Motor neuron (in vitro differentiated cells): ENCODE data around the gene HSF5. TPM values are rescaled to one million over a fixed set of nuclear protein-coding genes. Genes with fewer than 3 reads are reported as not detected.
A peak's percentile ranks its signal among the peaks of the same experiment; 100 is the strongest.

Experiments used
- ATAC-seq, 8 experiments: fragments of 200-7000 bp; cut with Tn5 transposase; replicated peaks in 6 of 8; 2 replicates each; pipeline ENCODE4 v1.8.0; 2021; ENCODE audit warnings: mild to moderate bottlenecking in 8 of 8, moderate library complexity in 8 of 8
- H3K27ac ChIP-seq, 2 donors: fragments of 250-450 bp; sonication (Bioruptor Pico); 2 replicates each; pipeline ENCODE4 v1.9.0; 2021; ENCODE audit warnings: antibody characterized with exemption in 2 of 2, mild to moderate bottlenecking in 2 of 2, moderate library complexity in 1 of 2
- H3K4me1 ChIP-seq, 2 donors: fragments of 250-450 bp; sonication (Bioruptor Pico); replicated peaks in 1 of 2; 2 replicates each; pipeline ENCODE4 v1.6.1; 2021; ENCODE audit warnings: antibody characterized with exemption in 2 of 2, mild to moderate bottlenecking in 2 of 2, moderate library complexity in 1 of 2
- H3K4me3 ChIP-seq, 5 donors: fragments of 250-450 bp; sonication (Bioruptor Pico); 2 replicates each; pipeline ENCODE4 v1.9.0; 2021; ENCODE audit warnings: antibody characterized with exemption in 5 of 5, mild to moderate bottlenecking in 5 of 5, moderate library complexity in 4 of 5
- WGBS, 10 experiments: fragments of 450-650 bp; shearing (Covaris generic); methylation state at CpG; one replicate each; pipeline ENCODE4 v1.0.0; 2022; 5-methylcytosine and 5-hydroxymethylcytosine counted together
- in situ Hi-C, 9 experiments: fragments of 400-800 bp; cut with MboI; loops; one replicate each; pipeline ENCODE4 v1.15.0; 2021; ENCODE audit warnings: low sequenced_read_pairs in 9 of 9, low pct_unique_long_range_greater_than_20kb in 2 of 9; ENCODE audit not compliant: unreplicated experiment in 9 of 9
- total RNA-seq, 8 experiments: library from RNA; unstranded; fragments of 300-600 nt; gene quantifications; 2 replicates each; pipeline versions ENCODE4 v1.2.3 to v1.2.4, GENCODE V29; 2022

HSF5 gene
- total RNA-seq, 8 experiments from 2014 or later = 0.04 to 0.14 (median 0.05) TPM; not detected in 3

DNA sequence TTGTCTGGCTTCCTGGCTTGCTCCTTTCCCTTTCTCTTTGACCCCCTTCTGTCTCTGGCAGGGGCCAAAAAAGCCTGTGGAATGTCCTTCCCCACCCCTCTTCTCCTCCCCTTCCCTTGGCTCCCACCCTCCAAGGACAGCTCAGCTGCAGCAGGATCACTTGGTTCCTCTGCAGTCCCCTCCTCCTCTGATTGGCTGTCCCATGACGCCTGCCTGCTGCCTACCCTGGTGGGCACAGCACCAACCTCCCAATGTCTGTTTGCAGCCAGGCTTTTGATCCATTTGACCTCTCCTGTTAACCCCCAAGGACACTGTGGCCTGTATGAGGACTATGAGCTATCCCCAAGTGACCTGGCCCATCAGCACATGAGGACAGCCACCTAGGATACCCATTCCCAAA is 41.1 kb upstream of the HSF5 start:
- Histone ChIP-seq H3K4me3 (no peak overlapping the region), H3K4me1 (peaks cover 0 to 22% of the 10 kb centered on the region in 2 donors), H3K27ac (no peak overlapping the region)
- ATAC-seq = no peak
- 0 to 60% (median 42%) methylated on average over 1 of the region's 1 CpG; no CpG with 5 or more reads in 6 of the 10 experiments for WGBS, 10 experiments
- in situ Hi-C loops = loop anchor here in 1 of 9 experiments (25.0 kb wide), 1 partner anchor 483 kb away; no protein-coding TSS in a partner anchor

GRCh38 chr17:58528443-58528842 is 40.2 kb upstream of the HSF5 start:
- Histone ChIP-seq H3K4me3 (no peak overlapping the region), H3K27ac (no peak overlapping the region), H3K4me1 (peaks cover 0 to 22% of the 10 kb centered on the region in 2 donors)
- WGBS, 10 experiments = 0 to 10% (median 6%) methylated on average over 1 to 3 of the region's 3 CpGs; no CpG with 5 or more reads in 5 of the 10 experiments
- in situ Hi-C loops = loop anchor here in 1 of 9 experiments (25.0 kb wide), 1 partner anchor 484 kb away; no protein-coding TSS in a partner anchor
- no peak for ATAC-seq

- WGBS, 10 experiments = 10 to 90% (median 70%) methylated on average over 1 to 2 of the region's 3 CpGs; no CpG with 5 or more reads in 4 of the 10 experiments
- H3K27ac ChIP-seq = no peak overlapping the region
- peaks cover 0 to 21% of the 10 kb centered on the region in 2 donors for H3K4me1 ChIP-seq
- ATAC-seq = no peak
- in situ Hi-C loops = loop anchor here in 1 of 9 experiments (25.0 kb wide), 1 partner anchor 484 kb away; no protein-coding TSS in a partner anchor
- H3K4me3 ChIP-seq = no peak overlapping the region
These were observed 39.7 kb upstream of the HSF5 start for GRCh38 chr17:58527949-58528348.

- Histone ChIP-seq H3K4me1 (peaks cover 0 to 14% of the 10 kb centered on the region in 2 donors), H3K4me3 (no peak overlapping the region), H3K27ac (no peak overlapping the region)
- in situ Hi-C loops = loop anchor here in 1 of 9 experiments (25.0 kb wide), 1 partner anchor 485 kb away; no protein-coding TSS in a partner anchor
- no peak for ATAC-seq
- 60 to 100% (median 83%) methylated on average over 1 of the region's 2 CpGs; no CpG with 5 or more reads in 6 of the 10 experiments for WGBS, 10 experiments
These were observed 39.1 kb upstream of the HSF5 start for GRCh38 chr17:58527306-58527705.

DNA sequence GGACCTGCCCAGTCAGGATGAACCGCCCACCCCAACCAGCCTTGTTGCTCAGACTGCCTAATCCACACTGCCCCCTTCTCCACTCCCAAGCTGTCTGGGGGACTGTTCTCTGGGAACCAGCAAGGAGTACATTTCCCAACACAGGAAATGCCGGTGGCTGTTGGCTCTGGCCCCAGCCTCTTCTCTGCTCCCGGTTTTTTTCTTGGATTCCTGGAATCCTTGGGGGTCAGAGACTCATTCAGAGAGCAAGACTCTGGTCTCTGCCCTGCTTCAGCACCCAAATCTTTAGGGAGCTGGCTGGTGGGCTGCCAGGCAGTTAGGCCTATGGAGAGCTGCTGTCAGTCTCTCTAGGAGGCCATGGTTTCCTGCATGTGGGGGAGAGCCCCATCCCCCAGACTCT is 37.0 kb upstream of the HSF5 start:
- in situ Hi-C loops = loop anchor here in 1 of 9 experiments (25.0 kb wide), 1 partner anchor 487 kb away; no protein-coding TSS in a partner anchor
- H3K4me1 ChIP-seq = peaks cover 0 to 6% of the 10 kb centered on the region in 2 donors
- 0 to 83% (median 52%) methylated on average over 1 to 3 of the region's 3 CpGs; no CpG with 5 or more reads in 6 of the 10 experiments for WGBS, 10 experiments
- H3K27ac ChIP-seq = no peak overlapping the region
- H3K4me3 ChIP-seq = no peak overlapping the region
- ATAC-seq = peak in 2 of 8 experiments; percentile 42 to 47

- ATAC-seq = no peak
- 76 to 95% (median 85%) methylated on average over 2 to 8 of the region's 10 CpGs; no CpG with 5 or more reads in 5 of the 10 experiments for WGBS, 10 experiments
- in situ Hi-C loops = loop anchor here in 2 of 9 experiments (25.0 kb wide), 1 partner anchor 491 kb away; no protein-coding TSS in a partner anchor
- Histone ChIP-seq H3K27ac (no peak overlapping the region), H3K4me3 (no peak overlapping the region), H3K4me1 (peaks cover 5 to 9% of the 10 kb centered on the region in 2 donors)
These were observed 33.5 kb upstream of the HSF5 start for GRCh38 chr17:58521680-58522079.

GRCh38 chr17:58520843-58521430 is 32.7 kb upstream of the HSF5 start:
- H3K27ac ChIP-seq = no peak overlapping the region
- 33 to 90% (median 72%) methylated on average over 2 to 4 of the region's 15 CpGs; no CpG with 5 or more reads in 3 of the 10 experiments for WGBS, 10 experiments
- H3K4me1 ChIP-seq = peaks cover 5 to 9% of the 10 kb centered on the region in 2 donors
- no peak overlapping the region for H3K4me3 ChIP-seq
- no peak for ATAC-seq
- in situ Hi-C loops = loop anchor here in 2 of 9 experiments (25.0 kb wide), 1 partner anchor 491 kb away; no protein-coding TSS in a partner anchor

DNA sequence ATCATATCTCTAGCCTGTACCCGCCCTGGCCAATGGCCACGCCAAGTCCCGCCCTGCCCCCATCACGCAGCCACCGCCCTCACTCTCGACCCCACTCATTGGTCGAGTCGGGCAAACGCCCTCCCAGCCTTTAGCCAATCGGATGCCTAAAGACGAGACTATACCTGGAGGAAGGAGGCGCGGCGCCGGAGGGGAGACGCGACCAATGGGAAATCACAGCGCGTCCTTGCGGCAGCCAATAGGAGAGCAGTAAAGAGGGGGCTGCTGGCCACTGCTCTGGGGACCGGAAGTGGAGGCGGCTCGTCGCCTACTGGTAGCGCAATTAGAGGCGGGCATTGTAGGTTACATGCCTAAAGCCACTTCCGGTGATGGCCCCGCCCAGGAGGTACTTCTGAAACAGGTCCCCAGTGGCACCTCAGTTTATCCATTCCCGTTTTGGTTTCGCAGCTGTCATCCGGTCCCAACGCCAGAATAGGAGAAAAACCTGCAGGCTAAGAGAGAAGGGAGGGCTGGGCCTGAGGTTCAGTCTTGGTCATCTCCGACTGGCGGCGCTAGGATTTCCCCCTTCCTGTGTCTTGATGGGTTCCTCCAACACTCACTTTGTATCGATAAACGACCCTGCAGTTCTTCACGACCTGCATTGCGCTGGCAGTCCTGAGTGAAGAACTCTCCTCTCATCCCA is 29.9 kb upstream of the HSF5 start:
- H3K27ac ChIP-seq = peak overlapping the region; percentile 87 to 89
- 0 to 5% (median 0%) methylated on average over 3 to 8 of the region's 39 CpGs; no CpG with 5 or more reads in 6 of the 10 experiments for WGBS, 10 experiments
- peak overlapping the region; percentile 51 to 75 (median 59) for H3K4me3 ChIP-seq
- H3K4me1 ChIP-seq = peaks cover 8 to 17% of the 10 kb centered on the region in 2 donors
- in situ Hi-C loops = loop anchor here in 2 of 9 experiments (25.0 kb wide), 1 partner anchor 494 kb away; no protein-coding TSS in a partner anchor
- ATAC-seq = peak; percentile 68 to 87 (median 83)

DNA sequence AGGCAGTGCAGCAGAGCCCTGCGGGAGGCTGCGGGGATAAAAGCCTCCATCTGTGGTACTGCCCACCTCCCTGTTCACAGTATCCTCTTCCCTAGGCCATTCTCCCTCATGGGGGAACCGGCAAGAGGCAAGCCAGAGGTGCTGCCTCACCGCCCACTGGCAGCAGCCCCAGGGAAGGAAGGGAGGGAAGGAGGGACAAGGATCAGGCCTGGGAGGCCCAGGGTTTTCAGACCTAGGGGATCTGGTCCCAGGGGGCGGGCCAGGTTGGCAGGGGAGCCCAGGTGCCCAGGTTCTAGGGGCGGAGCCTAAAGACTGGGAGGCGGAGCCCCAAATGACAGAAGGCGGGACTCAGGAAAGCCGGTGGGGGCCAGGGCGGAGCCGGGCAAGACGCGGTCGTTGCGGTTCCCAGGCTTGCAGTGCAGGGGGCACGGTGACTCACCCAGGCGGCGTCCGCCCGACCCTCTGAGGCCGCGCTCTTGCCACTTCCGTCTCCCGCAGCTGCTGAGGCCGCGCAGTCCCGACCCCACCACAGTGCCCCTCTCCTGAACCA is 29.2 kb upstream of the HSF5 start:
- Histone ChIP-seq H3K27ac (peak overlapping the region; percentile 73 to 89), H3K4me3 (peak overlapping the region; percentile 49 to 75 (median 59)), H3K4me1 (peaks cover 15 to 20% of the 10 kb centered on the region in 2 donors)
- in situ Hi-C loops = loop anchor here in 2 of 9 experiments (25.0 kb wide), 1 partner anchor 495 kb away; no protein-coding TSS in a partner anchor
- 0% methylated on average over 1 to 2 of the region's 27 CpGs; no CpG with 5 or more reads in 7 of the 10 experiments for WGBS, 10 experiments
- peak in 2 of 8 experiments; percentile 0 to 1 for ATAC-seq

- ATAC-seq = no peak
- H3K27ac ChIP-seq = peak overlapping the region; percentile 73 to 89
- peak overlapping the region; percentile 49 to 75 (median 59) for H3K4me3 ChIP-seq
- H3K4me1 ChIP-seq = peaks cover 16 to 20% of the 10 kb centered on the region in 2 donors
- WGBS, 10 experiments = 0 to 63% (median 7%) methylated on average over 1 to 2 of the region's 2 CpGs; no CpG with 5 or more reads in 4 of the 10 experiments
- in situ Hi-C loops = loop anchor here in 2 of 9 experiments (25.0 kb wide), 1 partner anchor 495 kb away; no protein-coding TSS in a partner anchor
These were observed 28.6 kb upstream of the HSF5 start for GRCh38 chr17:58516644-58517377.

GRCh38 chr17:58515286-58515685 is 27.1 kb upstream of the HSF5 start:
- ATAC-seq = no peak
- H3K4me1 ChIP-seq = peaks cover 16 to 20% of the 10 kb centered on the region in 2 donors
- in situ Hi-C loops = loop anchor here in 2 of 9 experiments (25.0 kb wide), 1 partner anchor 497 kb away; no protein-coding TSS in a partner anchor
- WGBS, 10 experiments = 25 to 100% (median 70%) methylated on average over 1 to 2 of the region's 2 CpGs
- peak overlapping the region in 2 of 5 donors; percentile 87 to 88 for H3K4me3 ChIP-seq
- H3K27ac ChIP-seq = no peak overlapping the region

- ATAC-seq = no peak
- Histone ChIP-seq H3K27ac (peak overlapping the region in 1 of 2 donors; percentile 57), H3K4me1 (peaks cover 16 to 20% of the 10 kb centered on the region in 2 donors), H3K4me3 (peak overlapping the region; percentile 57 to 92 (median 87))
- WGBS, 10 experiments = 0 to 80% (median 57%) methylated on average over 1 to 2 of the region's 11 CpGs; no CpG with 5 or more reads in 5 of the 10 experiments
- in situ Hi-C loops = loop anchor here in 2 of 9 experiments (25.0 kb wide), 1 partner anchor 498 kb away; no protein-coding TSS in a partner anchor
These were observed 26.6 kb upstream of the HSF5 start for GRCh38 chr17:58514770-58515157.
